K562 (cell line): ENCODE data around the gene MEIKIN. TPM values are rescaled to one million over a fixed set of nuclear protein-coding genes. Genes with fewer than 3 reads are reported as not detected.

Experiments used
- CEBPG ChIP-seq, 3 experiments: fragments of 200-800 bp in 1 of 3; sonication (Bioruptor generic) in 1 of 3; sonication (generic) in 1 of 3; formaldehyde crosslinking in 1 of 3; IDR thresholded peaks in 2 of 3; conservative IDR thresholded peaks in 1 of 3; 2 replicates each; pipeline versions ENCODE4 v1.6.1 to v1.8.0; 2016 to 2022; ENCODE audit warnings: missing compliant biosample characterization in 2 of 3, missing genetic modification characterization in 2 of 3, mild to moderate bottlenecking in 1 of 3, missing genetic modification reagents in 1 of 3
- CTBP1 ChIP-seq: fragments of 450-650 bp; IDR thresholded peaks from 2 replicates; pipeline ENCODE4 v1.6.1; 2016; ENCODE audit warnings: borderline replicate concordance
- ELF4 ChIP-seq: fragments of 450-650 bp; formaldehyde crosslinking; IDR thresholded peaks from 2 replicates; pipeline ENCODE4 v1.4.0; 2022; ENCODE audit warnings: missing genetic modification characterization
- HDAC3 ChIP-seq: fragments of 450-650 bp; IDR thresholded peaks from 2 replicates; pipeline ENCODE4 v1.6.1; 2018; ENCODE audit warnings: borderline replicate concordance, mild to moderate bottlenecking, moderate library complexity; ENCODE audit not compliant: partially characterized antibody
- MECOM ChIP-seq: fragments of 250-450 bp; sonication (Bioruptor Pico); IDR thresholded peaks from 2 replicates; pipeline ENCODE4 v1.8.0; 2022; ENCODE audit warnings: inconsistent platforms
- RNF2 ChIP-seq: sonication (generic); IDR thresholded peaks from 2 replicates; pipeline ENCODE4 v1.6.1; 2016
- ZC3H4 ChIP-seq: sonication (generic); formaldehyde crosslinking; IDR thresholded peaks from 2 replicates; pipeline ENCODE4 v1.9.0; 2021; ENCODE audit warnings: missing genetic modification reagents, borderline replicate concordance
- polyA plus RNA-seq, 8 experiments: library from polyadenylated mRNA; depleted of rRNA in 4 of 8; stranded (reverse) in 5 of 8; unstranded in 3 of 8; fragments of >200 nt; fragmentation: Nextera tagmentation in 2 of 8; fragmentation: Illumina TruSeq in 1 of 8; extraction: Ambion mirVana in 2 of 8; extraction: Trizol in 1 of 8; gene quantifications; 2 replicates each; pipeline versions ENCODE4 v1.2.1 to v1.2.3, GENCODE V29; 2011 to 2014; ENCODE audit warnings: inconsistent platforms in 1 of 8, missing spikeins in 1 of 8
- total RNA-seq, 7 experiments: library from RNA; depleted of rRNA in 6 of 7; stranded (reverse); fragments of >200 nt in 6 of 7; fragmentation: Illumina TruSeq in 2 of 7; extraction: Trizol in 2 of 7; gene quantifications; 2 replicates each; pipeline versions ENCODE4 v1.2.1 to v1.2.3, GENCODE V29; 2011 to 2021; ENCODE audit warnings: low replicate concordance in 1 of 7
- TF ChIP-seq, protein P1 (sequence below): fragments of 450-650 bp; formaldehyde crosslinking; IDR thresholded peaks from 2 replicates; pipeline ENCODE4 v1.4.0; 2020; ENCODE audit warnings: mild to moderate bottlenecking
- TF ChIP-seq, protein P2 (sequence below): sonication (generic); formaldehyde crosslinking; IDR thresholded peaks from 2 replicates; pipeline ENCODE4 v1.8.0; 2022; ENCODE audit warnings: mild to moderate bottlenecking, missing genetic modification reagents
- TF ChIP-seq, protein P3 (sequence below), 2 experiments: fragments of 450-650 bp in 1 of 2; sonication (generic) in 1 of 2; formaldehyde crosslinking in 1 of 2; IDR thresholded peaks in 1 of 2; conservative IDR thresholded peaks in 1 of 2; 2 replicates each; pipeline versions ENCODE4 v1.6.1 to v1.8.1; 2016 to 2023; ENCODE audit warnings: mild to moderate bottlenecking in 2 of 2, moderate library complexity in 2 of 2, inconsistent platforms in 1 of 2, missing genetic modification reagents in 1 of 2
- TF ChIP-seq, protein P4 (sequence below): sonication (generic); formaldehyde crosslinking; IDR thresholded peaks from 2 replicates; pipeline ENCODE4 v1.8.0; 2022; ENCODE audit warnings: mild to moderate bottlenecking, missing genetic modification reagents

MEIKIN gene
- total and polyA plus RNA-seq, 9 of the 15 experiments (the other 6 are each of a cell fraction or from before 2014, with no cell fraction given) = 0.18 TPM; not detected in 8

DNA sequence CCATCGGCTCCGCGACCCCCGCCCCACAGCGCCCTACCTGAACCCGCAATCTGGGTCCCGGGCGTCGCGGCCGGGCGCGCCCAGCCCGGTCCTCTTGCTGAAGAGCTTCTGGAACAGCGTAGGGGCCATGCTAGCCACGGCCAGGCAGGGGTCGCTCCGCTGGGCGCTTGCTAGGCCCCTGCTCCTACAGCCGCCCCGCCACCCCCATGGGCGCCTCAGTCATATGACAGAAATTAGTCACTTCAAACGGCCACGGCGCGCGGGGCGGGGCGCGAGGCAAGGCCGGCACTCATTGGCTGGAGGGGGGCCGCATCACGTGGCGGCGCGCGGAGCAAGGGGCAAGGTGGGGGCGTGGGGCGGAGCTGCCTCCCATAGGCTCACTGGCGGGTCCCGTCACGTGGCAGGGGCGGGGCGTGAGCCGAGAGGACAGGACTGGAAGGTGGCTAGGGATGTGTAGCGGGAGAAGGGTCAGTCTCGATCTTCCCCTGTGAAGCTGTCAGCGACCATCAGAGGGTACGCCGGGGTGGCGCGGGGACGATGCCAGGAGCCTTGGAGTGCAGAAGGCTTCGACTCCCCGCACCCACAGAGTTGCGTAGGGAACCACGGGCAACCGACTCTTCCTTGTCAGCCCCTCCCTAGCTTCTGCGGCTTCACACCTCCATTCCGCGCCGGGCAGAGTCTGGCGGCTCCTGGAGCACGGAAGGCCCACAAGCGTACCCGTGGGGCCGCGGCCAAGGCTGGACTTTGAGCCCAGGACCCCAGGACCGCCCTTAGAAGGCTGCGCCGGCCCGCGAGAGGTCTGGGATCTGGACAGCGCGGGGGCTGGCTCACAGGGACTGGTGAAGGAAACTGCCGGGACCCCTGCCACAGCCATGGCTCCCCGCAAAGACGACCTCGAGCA is 148.4 kb downstream of the MEIKIN start, which contains the start of gene FNIP1 (continued):
- TF ChIP-seq, protein P1, sequence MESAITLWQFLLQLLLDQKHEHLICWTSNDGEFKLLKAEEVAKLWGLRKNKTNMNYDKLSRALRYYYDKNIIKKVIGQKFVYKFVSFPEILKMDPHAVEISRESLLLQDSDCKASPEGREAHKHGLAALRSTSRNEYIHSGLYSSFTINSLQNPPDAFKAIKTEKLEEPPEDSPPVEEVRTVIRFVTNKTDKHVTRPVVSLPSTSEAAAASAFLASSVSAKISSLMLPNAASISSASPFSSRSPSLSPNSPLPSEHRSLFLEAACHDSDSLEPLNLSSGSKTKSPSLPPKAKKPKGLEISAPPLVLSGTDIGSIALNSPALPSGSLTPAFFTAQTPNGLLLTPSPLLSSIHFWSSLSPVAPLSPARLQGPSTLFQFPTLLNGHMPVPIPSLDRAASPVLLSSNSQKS (CRISPR knock-in tag) = no peak
- TF ChIP-seq ZC3H4 = no peak
- TF ChIP-seq, protein P2, sequence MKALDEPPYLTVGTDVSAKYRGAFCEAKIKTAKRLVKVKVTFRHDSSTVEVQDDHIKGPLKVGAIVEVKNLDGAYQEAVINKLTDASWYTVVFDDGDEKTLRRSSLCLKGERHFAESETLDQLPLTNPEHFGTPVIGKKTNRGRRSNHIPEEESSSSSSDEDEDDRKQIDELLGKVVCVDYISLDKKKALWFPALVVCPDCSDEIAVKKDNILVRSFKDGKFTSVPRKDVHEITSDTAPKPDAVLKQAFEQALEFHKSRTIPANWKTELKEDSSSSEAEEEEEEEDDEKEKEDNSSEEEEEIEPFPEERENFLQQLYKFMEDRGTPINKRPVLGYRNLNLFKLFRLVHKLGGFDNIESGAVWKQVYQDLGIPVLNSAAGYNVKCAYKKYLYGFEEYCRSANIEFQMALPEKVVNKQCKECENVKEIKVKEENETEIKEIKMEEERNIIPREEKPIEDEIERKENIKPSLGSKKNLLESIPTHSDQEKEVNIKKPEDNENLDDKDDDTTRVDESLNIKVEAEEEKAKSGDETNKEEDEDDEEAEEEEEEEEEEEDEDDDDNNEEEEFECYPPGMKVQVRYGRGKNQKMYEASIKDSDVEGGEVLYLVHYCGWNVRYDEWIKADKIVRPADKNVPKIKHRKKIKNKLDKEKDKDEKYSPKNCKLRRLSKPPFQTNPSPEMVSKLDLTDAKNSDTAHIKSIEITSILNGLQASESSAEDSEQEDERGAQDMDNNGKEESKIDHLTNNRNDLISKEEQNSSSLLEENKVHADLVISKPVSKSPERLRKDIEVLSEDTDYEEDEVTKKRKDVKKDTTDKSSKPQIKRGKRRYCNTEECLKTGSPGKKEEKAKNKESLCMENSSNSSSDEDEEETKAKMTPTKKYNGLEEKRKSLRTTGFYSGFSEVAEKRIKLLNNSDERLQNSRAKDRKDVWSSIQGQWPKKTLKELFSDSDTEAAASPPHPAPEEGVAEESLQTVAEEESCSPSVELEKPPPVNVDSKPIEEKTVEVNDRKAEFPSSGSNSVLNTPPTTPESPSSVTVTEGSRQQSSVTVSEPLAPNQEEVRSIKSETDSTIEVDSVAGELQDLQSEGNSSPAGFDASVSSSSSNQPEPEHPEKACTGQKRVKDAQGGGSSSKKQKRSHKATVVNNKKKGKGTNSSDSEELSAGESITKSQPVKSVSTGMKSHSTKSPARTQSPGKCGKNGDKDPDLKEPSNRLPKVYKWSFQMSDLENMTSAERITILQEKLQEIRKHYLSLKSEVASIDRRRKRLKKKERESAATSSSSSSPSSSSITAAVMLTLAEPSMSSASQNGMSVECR = peak; percentile 89
- TF ChIP-seq, protein P3, sequence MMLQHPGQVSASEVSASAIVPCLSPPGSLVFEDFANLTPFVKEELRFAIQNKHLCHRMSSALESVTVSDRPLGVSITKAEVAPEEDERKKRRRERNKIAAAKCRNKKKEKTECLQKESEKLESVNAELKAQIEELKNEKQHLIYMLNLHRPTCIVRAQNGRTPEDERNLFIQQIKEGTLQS (IDR thresholded peaks at IDR 0.05) = peak; percentile 89
- TF ChIP-seq, protein P3 (CRISPR knock-in tag; conservative IDR thresholded peaks at IDR 0.05) = peak; percentile 82; the same call in 1 of the 2 replicates
- peak; percentile 63 for TF ChIP-seq ELF4 (CRISPR knock-in tag)
- TF ChIP-seq, protein P4, sequence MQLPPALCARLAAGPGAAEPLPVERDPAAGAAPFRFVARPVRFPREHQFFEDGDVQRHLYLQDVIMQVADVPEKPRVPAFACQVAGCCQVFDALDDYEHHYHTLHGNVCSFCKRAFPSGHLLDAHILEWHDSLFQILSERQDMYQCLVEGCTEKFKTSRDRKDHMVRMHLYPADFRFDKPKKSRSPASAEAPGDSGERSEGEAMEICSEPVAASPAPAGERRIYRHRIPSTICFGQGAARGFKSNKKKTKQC (CRISPR knock-in tag) = peak; percentile 98
- TF ChIP-seq CTBP1 = peak; percentile 84
- TF ChIP-seq MECOM = no peak
- TF ChIP-seq CEBPG (CRISPR knock-in tag; IDR thresholded peaks at IDR 0.05) = no peak
- TF ChIP-seq CEBPG (tag; conservative IDR thresholded peaks at IDR 0.05 in 1 of 2, IDR thresholded peaks at IDR 0.05 in 1 of 2) = no peak
- no peak for TF ChIP-seq HDAC3
- peak; percentile 46 for TF ChIP-seq RNF2
